Right atrium auricular region (tissue), 2 donors: ENCODE data around the gene ETNK1. TPM values are rescaled to one million over a fixed set of nuclear protein-coding genes. Genes with fewer than 3 reads are reported as not detected.

Experiments used
- DNase-seq: peaks from one replicate; pipeline ENCODE4 v3.0.0-alpha.2; 2019; ENCODE audit warnings: low spot score
- H3K27ac ChIP-seq, 2 donors: fragments of 200-600 bp; sonication (generic); 1 replicate in 1 of 2; 2 replicates in 1 of 2; pipeline ENCODE4 v1.5.1; 2016 to 2019
- H3K27me3 ChIP-seq, 2 donors: fragments of 200-600 bp; sonication (generic); one replicate each; pipeline versions ENCODE4 v1.5.1 to v1.6.0; 2017 to 2019
- H3K36me3 ChIP-seq: fragments of 200-600 bp; sonication (generic); one replicate; pipeline ENCODE4 v1.5.1; 2016
- H3K4me1 ChIP-seq, 2 donors: fragments of 200-600 bp; sonication (generic); one replicate each; pipeline versions ENCODE4 v1.5.1 to v1.6.0; 2017 to 2019
- H3K4me3 ChIP-seq, 2 donors: fragments of 200-600 bp; sonication (generic); 1 replicate in 1 of 2; 2 replicates in 1 of 2; pipeline ENCODE4 v1.5.1; 2017 to 2019; ENCODE audit warnings: mild to moderate bottlenecking in 1 of 2, moderate library complexity in 1 of 2
- H3K9me3 ChIP-seq, 2 donors: fragments of 200-600 bp; sonication (generic); one replicate each; pipeline ENCODE4 v1.5.1; 2019
- CTCF ChIP-seq, 2 donors: fragments of 200-600 bp; sonication (generic); IDR thresholded peaks; one replicate each; pipeline ENCODE4 v1.5.1; 2019; ENCODE audit warnings: antibody characterized with exemption in 2 of 2
- total RNA-seq, 2 donors: library from RNA; depleted of rRNA; stranded (reverse); fragments of >200 nt; gene quantifications; one replicate each; pipeline ENCODE4 v1.1.0, GENCODE V29; 2016

The ETNK1 gene
- total RNA-seq, 2 donors from 2014 or later: 13.9 to 17.1 TPM

GRCh38 chr12:22702690-22703089, 77.7 kb downstream of the ETNK1 start:
- no peak overlapping the region for H3K4me3 ChIP-seq
- H3K27me3 ChIP-seq: no peaks in the 10 kb centered on the region
- no peak overlapping the region for H3K27ac ChIP-seq
- no peaks in the 10 kb centered on the region for H3K36me3 ChIP-seq
- TF ChIP-seq CTCF (IDR thresholded peaks at IDR 0.05): no peak
- no peaks in the 10 kb centered on the region for H3K4me1 ChIP-seq
- H3K9me3 ChIP-seq: no peaks in the 10 kb centered on the region
- no peak for DNase-seq

DNA sequence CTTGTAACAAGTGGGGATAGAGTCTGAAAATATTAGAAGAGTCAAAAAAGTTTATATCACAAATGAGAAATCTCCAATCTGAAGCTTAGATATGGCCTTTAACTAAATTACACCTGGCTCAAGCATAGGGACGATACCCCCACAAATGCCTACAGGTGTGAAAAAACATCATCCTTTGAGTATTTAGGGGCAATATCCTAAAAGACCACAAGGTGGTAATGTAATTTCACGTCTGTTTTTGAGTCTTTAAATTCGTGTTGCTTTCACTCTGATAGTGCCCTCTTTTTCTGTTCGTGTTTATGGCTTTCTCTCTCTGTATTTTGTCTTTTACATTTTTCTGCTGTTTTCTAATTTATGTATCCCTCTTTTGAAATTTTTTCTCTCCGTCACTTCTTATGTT, 84.3 kb downstream of the ETNK1 start:
- no peak overlapping the region for H3K4me3 ChIP-seq
- no peak for DNase-seq
- peak in 1 of 2 donors; percentile 60 for TF ChIP-seq CTCF (IDR thresholded peaks at IDR 0.05)
- no peaks in the 10 kb centered on the region for H3K9me3 ChIP-seq
- no peaks in the 10 kb centered on the region for H3K27me3 ChIP-seq
- no peaks in the 10 kb centered on the region for H3K36me3 ChIP-seq
- H3K27ac ChIP-seq: no peak overlapping the region
- no peaks in the 10 kb centered on the region for H3K4me1 ChIP-seq

DNA sequence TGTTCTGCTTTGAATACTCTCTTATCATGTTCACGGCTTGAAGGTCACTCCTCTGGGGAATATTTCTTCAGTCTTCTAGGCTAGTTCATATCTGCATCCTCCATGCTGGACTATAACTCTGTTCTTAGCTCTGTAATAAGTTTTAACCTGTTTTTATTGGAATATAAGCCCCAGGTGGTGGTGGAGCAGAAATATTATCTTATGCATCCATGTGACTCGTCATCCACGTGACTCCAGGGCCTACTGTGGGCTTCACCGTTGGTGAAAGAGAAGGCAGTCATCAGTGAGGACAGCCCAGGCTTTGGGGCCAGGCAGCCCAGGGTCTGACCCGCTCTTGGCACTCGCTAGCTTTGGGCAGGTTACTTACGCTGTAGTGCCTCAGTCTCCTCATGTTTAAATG, 87.1 kb downstream of the ETNK1 start:
- Histone ChIP-seq H3K27me3 (no peaks in the 10 kb centered on the region), H3K9me3 (no peaks in the 10 kb centered on the region), H3K4me3 (no peak overlapping the region), H3K27ac (no peak overlapping the region), H3K36me3 (no peaks in the 10 kb centered on the region), H3K4me1 (no peaks in the 10 kb centered on the region)
- no peak for TF ChIP-seq CTCF (IDR thresholded peaks at IDR 0.05)
- DNase-seq: no peak

DNA sequence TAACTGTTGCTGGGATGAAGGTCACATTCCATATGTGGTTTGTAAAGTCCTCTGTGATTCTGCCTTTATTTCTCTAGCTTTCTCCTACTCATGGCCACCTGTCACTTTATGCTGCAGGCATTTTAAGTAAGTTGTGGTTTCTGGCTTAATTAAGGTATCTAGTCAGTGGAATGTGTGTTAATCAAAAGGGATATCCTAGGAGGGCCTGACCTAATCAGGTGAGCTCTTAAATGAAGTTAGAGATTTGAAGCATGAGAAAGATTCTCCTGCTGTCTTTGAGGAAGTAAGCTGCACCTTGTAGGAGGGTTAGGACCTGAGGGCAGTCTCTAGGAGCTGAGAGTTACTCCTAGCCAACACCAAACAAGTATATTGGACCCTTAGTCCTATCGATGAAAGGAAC, 90.3 kb downstream of the ETNK1 start:
- Histone ChIP-seq H3K4me1 (no peaks in the 10 kb centered on the region), H3K27ac (no peak overlapping the region), H3K9me3 (no peaks in the 10 kb centered on the region), H3K4me3 (no peak overlapping the region), H3K27me3 (no peaks in the 10 kb centered on the region), H3K36me3 (no peaks in the 10 kb centered on the region)
- no peak for DNase-seq
- TF ChIP-seq CTCF (IDR thresholded peaks at IDR 0.05): no peak

GRCh38 chr12:22719745-22720144, 94.8 kb downstream of the ETNK1 start:
- TF ChIP-seq CTCF (IDR thresholded peaks at IDR 0.05): no peak

DNA sequence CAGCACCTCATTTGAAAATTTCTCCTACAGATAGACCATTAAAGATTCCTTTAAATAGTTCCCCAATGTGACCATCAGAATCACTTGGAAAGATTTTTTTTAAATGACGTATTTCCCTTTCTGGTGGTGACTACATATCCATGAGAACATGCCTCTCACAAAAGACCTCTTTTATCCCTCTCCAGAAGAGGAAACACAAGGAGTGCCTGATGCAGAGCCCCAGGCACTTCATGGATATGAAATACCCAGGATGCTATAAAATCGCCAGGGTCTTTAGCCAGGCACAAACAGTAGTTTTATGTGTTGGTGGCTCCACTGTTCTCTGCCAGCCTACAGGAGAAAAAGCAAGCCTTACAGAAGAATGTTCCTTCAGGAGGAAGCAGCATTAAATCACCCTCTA, 97.1 kb downstream of the ETNK1 start:
- no peak for DNase-seq
- H3K27ac ChIP-seq: no peak overlapping the region
- H3K36me3 ChIP-seq: no peaks in the 10 kb centered on the region
- H3K4me1 ChIP-seq: no peaks in the 10 kb centered on the region
- H3K27me3 ChIP-seq: no peaks in the 10 kb centered on the region
- H3K9me3 ChIP-seq: no peaks in the 10 kb centered on the region
- no peak overlapping the region for H3K4me3 ChIP-seq
- TF ChIP-seq CTCF (IDR thresholded peaks at IDR 0.05): no peak

More at GRCh38 chr12:22719745-22720144, 94.8 kb downstream of the ETNK1 start:
- no peaks in the 10 kb centered on the region for H3K4me1 ChIP-seq
- H3K36me3 ChIP-seq: no peaks in the 10 kb centered on the region
- DNase-seq: no peak
- H3K27me3 ChIP-seq: no peaks in the 10 kb centered on the region
- H3K9me3 ChIP-seq: no peaks in the 10 kb centered on the region
- H3K27ac ChIP-seq: no peak overlapping the region
- H3K4me3 ChIP-seq: no peak overlapping the region
